Trophoblast cell (in vitro differentiated cells and primary cell): ENCODE measurements around the gene FAM161A.
"Not testable (repeated sequence)": the region's sequence is repeated elsewhere in the genome, so short reads cannot be mapped to it uniquely, and the experiment has no call there.

Experiments used
- DNase-seq, 2 donors: peaks; one replicate each; pipeline ENCODE4 v3.0.0-alpha.2; 2016
- H2AFZ ChIP-seq: 2 replicates; pipeline ENCODE4 v1.6.1; 2013; ENCODE audit warnings: low read length, moderate library complexity, mild to moderate bottlenecking; ENCODE audit not compliant: insufficient read depth, poor library complexity
- H2AK5ac ChIP-seq: 2 replicates; pipeline ENCODE4 v1.6.1; 2013; ENCODE audit warnings: mild to moderate bottlenecking, low read length
- H2BK120ac ChIP-seq: 2 replicates; pipeline ENCODE4 v1.6.1; 2013; ENCODE audit warnings: low read length, mild to moderate bottlenecking, moderate library complexity; ENCODE audit not compliant: insufficient read depth, poor library complexity
- H2BK12ac ChIP-seq: 2 replicates; pipeline ENCODE4 v1.6.1; 2013; ENCODE audit warnings: mild to moderate bottlenecking, low read length, moderate library complexity
- H2BK5ac ChIP-seq: 2 replicates; pipeline ENCODE4 v1.6.1; 2013; ENCODE audit warnings: low read length, low read depth, moderate library complexity, mild to moderate bottlenecking; ENCODE audit not compliant: poor library complexity
- H3K14ac ChIP-seq: 2 replicates; pipeline ENCODE4 v1.6.1; 2013; ENCODE audit warnings: mild to moderate bottlenecking, low read length
- H3K18ac ChIP-seq: 2 replicates; pipeline ENCODE4 v1.6.1; 2013; ENCODE audit warnings: mild to moderate bottlenecking, low read length
- H3K23ac ChIP-seq: 2 replicates; pipeline ENCODE4 v1.6.1; 2013; ENCODE audit warnings: low read length
- H3K27ac ChIP-seq: 2 replicates; pipeline ENCODE4 v1.5.1; 2013; ENCODE audit warnings: low read depth, mild to moderate bottlenecking, inconsistent platforms, low read length, moderate library complexity
- H3K27me3 ChIP-seq: 2 replicates; pipeline ENCODE4 v1.6.1; 2013; ENCODE audit warnings: inconsistent platforms, mild to moderate bottlenecking, low read length, moderate library complexity; ENCODE audit not compliant: insufficient read depth
- H3K36me3 ChIP-seq, 2 experiments: 1 replicate in 1 of 2; 2 replicates in 1 of 2; pipeline ENCODE4 v1.6.1; 2013; ENCODE audit warnings: low read length in 2 of 2, mild to moderate bottlenecking in 2 of 2, moderate library complexity in 1 of 2; ENCODE audit not compliant: insufficient read depth in 2 of 2, control insufficient read depth in 1 of 2
- H3K4ac ChIP-seq: 2 replicates; pipeline ENCODE4 v1.6.1; 2013; ENCODE audit warnings: low read depth, mild to moderate bottlenecking, low read length, moderate library complexity
- H3K4me1 ChIP-seq, 2 experiments: 1 replicate in 1 of 2; 2 replicates in 1 of 2; pipeline ENCODE4 v1.6.1; 2013; ENCODE audit warnings: low read length in 2 of 2, mild to moderate bottlenecking in 2 of 2, moderate library complexity in 1 of 2; ENCODE audit not compliant: insufficient read depth in 2 of 2, control insufficient read depth in 1 of 2
- H3K4me2 ChIP-seq: 2 replicates; pipeline ENCODE4 v1.6.1; 2013; ENCODE audit warnings: inconsistent platforms, mild to moderate bottlenecking, low read length, moderate library complexity
- H3K4me3 ChIP-seq: 2 replicates; pipeline ENCODE4 v1.5.1; 2013; ENCODE audit warnings: mild to moderate bottlenecking, low read depth, low read length, inconsistent platforms
- H3K79me1 ChIP-seq: one replicate; pipeline ENCODE4 v1.6.1; 2013; ENCODE audit warnings: low read length
- H3K79me2 ChIP-seq: 2 replicates; pipeline ENCODE4 v1.6.1; 2013; ENCODE audit warnings: low read length, mild to moderate bottlenecking; ENCODE audit not compliant: control insufficient read depth, insufficient read depth, poor library complexity
- H3K9ac ChIP-seq: 2 replicates; pipeline ENCODE4 v1.6.1; 2013; ENCODE audit warnings: mild to moderate bottlenecking, low read length
- H3K9me3 ChIP-seq: 2 replicates; pipeline ENCODE4 v1.6.1; 2013; ENCODE audit warnings: low read depth, mild to moderate bottlenecking, control low read depth, inconsistent platforms, low read length; ENCODE audit not compliant: insufficient read depth
- H4K12ac ChIP-seq: 2 replicates; pipeline ENCODE4 v1.6.1; 2013; ENCODE audit warnings: low read depth, mild to moderate bottlenecking, low read length, moderate library complexity
- H4K8ac ChIP-seq: 2 replicates; pipeline ENCODE4 v1.6.1; 2013; ENCODE audit warnings: low read depth, mild to moderate bottlenecking, low read length, moderate library complexity
- H4K91ac ChIP-seq: one replicate; pipeline ENCODE4 v1.6.1; 2013; ENCODE audit warnings: low read depth, mild to moderate bottlenecking, low read length, moderate library complexity
- WGBS: extraction: QIAGEN DNeasy Blood & Tissue Kit; methylation state at CpG from one replicate; pipeline ENCODE4 v1.1.7; 2013; ENCODE audit warnings: missing lambda C conversion rate; ENCODE audit not compliant: insufficient read length, insufficient coverage; ENCODE audit errors: extremely low coverage; 5-methylcytosine and 5-hydroxymethylcytosine counted together

FAM161A gene

GRCh38 chr2:61866482-61867089 is 12.7 kb upstream of the FAM161A start:
- H3K4me1 ChIP-seq, DNase-seq, H3K4ac ChIP-seq, H3K9ac ChIP-seq, H3K23ac ChIP-seq, H2AK5ac ChIP-seq, H4K8ac ChIP-seq, H3K4me2 ChIP-seq, H2BK5ac ChIP-seq, H3K79me1 ChIP-seq, H3K9me3 ChIP-seq, H4K91ac ChIP-seq, H2BK120ac ChIP-seq, H3K27ac ChIP-seq, H3K79me2 ChIP-seq, H2AFZ ChIP-seq, H3K4me3 ChIP-seq, H3K27me3 ChIP-seq, H3K18ac ChIP-seq, H4K12ac ChIP-seq, H2BK12ac ChIP-seq, H3K14ac ChIP-seq: not testable (repeated sequence)
- WGBS, result no CpG with 5 or more reads among the region's 14 CpGs
- peaks cover 33 to 39% of the 10 kb centered on the region in 2 experiments for H3K36me3 ChIP-seq

- Histone ChIP-seq H3K18ac (no peak overlapping the region), H3K36me3 (peaks cover 15 to 17% of the 10 kb centered on the region in 2 experiments), H2AK5ac (no peak overlapping the region), H3K9ac (no peak overlapping the region), H4K12ac (no peak overlapping the region), H2AFZ (no peak overlapping the region), H2BK12ac (no peak overlapping the region), H3K79me2 (no peaks in the 10 kb centered on the region), H4K8ac (no peak overlapping the region), H3K14ac (no peak overlapping the region), H3K9me3 (no peaks in the 10 kb centered on the region), H3K79me1 (no peaks in the 10 kb centered on the region), H3K4ac (no peak overlapping the region), H3K27me3 (no peaks in the 10 kb centered on the region), H3K4me3 (no peak overlapping the region), H2BK120ac (no peak overlapping the region), H3K27ac (no peak overlapping the region), H4K91ac (no peak overlapping the region), H2BK5ac (no peak overlapping the region), H3K4me2 (no peak overlapping the region), H3K4me1 (no peaks in the 10 kb centered on the region), H3K23ac (no peak overlapping the region)
- WGBS, result 100% methylated on average over 1 of the region's 5 CpGs
- DNase-seq, result no peak
Measured at GRCh38 chr2:61862085-61862484, 8.2 kb upstream of the FAM161A start.

GRCh38 chr2:61857224-61857623 is 3.4 kb upstream of the FAM161A start:
- no peak overlapping the region for H3K4me3 ChIP-seq
- H3K4ac ChIP-seq, result no peak overlapping the region
- H3K4me2 ChIP-seq, result no peak overlapping the region
- DNase-seq, result no peak
- H3K18ac ChIP-seq, result no peak overlapping the region
- H3K23ac ChIP-seq, result no peak overlapping the region
- no peaks in the 10 kb centered on the region for H3K27me3 ChIP-seq
- no peaks in the 10 kb centered on the region for H3K9me3 ChIP-seq
- H3K79me2 ChIP-seq, result no peaks in the 10 kb centered on the region
- H3K79me1 ChIP-seq, result peaks cover 4% of the 10 kb centered on the region
- no peaks in the 10 kb centered on the region for H3K4me1 ChIP-seq
- no peak overlapping the region for H2BK12ac ChIP-seq
- no peak overlapping the region for H3K27ac ChIP-seq
- no peak overlapping the region for H4K8ac ChIP-seq
- no peak overlapping the region for H3K9ac ChIP-seq
- no peaks in the 10 kb centered on the region for H3K36me3 ChIP-seq
- H3K14ac ChIP-seq, result no peak overlapping the region
- H2AK5ac ChIP-seq, result no peak overlapping the region
- no peak overlapping the region for H4K12ac ChIP-seq
- no peak overlapping the region for H2BK5ac ChIP-seq
- no peak overlapping the region for H2BK120ac ChIP-seq
- H4K91ac ChIP-seq, result no peak overlapping the region
- H2AFZ ChIP-seq, result no peak overlapping the region
- no CpG with 5 or more reads among the region's 3 CpGs for WGBS

GRCh38 chr2:61855318-61855613 is 1.4 kb upstream of the FAM161A start:
- Histone ChIP-seq H3K9me3 (no peaks in the 10 kb centered on the region), H3K4me1 (no peaks in the 10 kb centered on the region), H3K36me3 (no peaks in the 10 kb centered on the region), H3K18ac (no peak overlapping the region), H3K27ac (no peak overlapping the region), H3K79me2 (no peaks in the 10 kb centered on the region), H3K14ac (peak overlapping the region; percentile 29), H2BK5ac (no peak overlapping the region), H4K8ac (peak overlapping the region; percentile 47), H3K79me1 (peaks cover 4% of the 10 kb centered on the region), H4K12ac (peak overlapping the region; percentile 55), H2BK12ac (no peak overlapping the region), H3K4me2 (peak overlapping the region; percentile 71), H3K27me3 (no peaks in the 10 kb centered on the region), H3K4ac (no peak overlapping the region), H3K9ac (no peak overlapping the region), H2BK120ac (no peak overlapping the region), H3K4me3 (peak overlapping the region; percentile 67), H2AK5ac (no peak overlapping the region), H3K23ac (no peak overlapping the region), H2AFZ (peak overlapping the region; percentile 87), H4K91ac (no peak overlapping the region)
- no CpG with 5 or more reads among the region's 9 CpGs for WGBS
- peak in 1 of 2 donors; percentile 17 for DNase-seq
